Duodenal mucosa (tissue), 2 donors: ENCODE results near the gene SCYL1.

ENCODE experiments used
- H3K27ac ChIP-seq: one replicate; pipeline ENCODE4 v1.7.0; 2013; ENCODE audit warnings: low read depth, low read length
- H3K27me3 ChIP-seq, 2 donors: one replicate each; pipeline ENCODE4 v1.7.0; 2013; ENCODE audit warnings: low read length in 2 of 2, control low read depth in 1 of 2; ENCODE audit not compliant: insufficient read depth in 2 of 2, control insufficient read depth in 1 of 2
- H3K36me3 ChIP-seq, 2 donors: one replicate each; pipeline ENCODE4 v1.7.0; 2013; ENCODE audit warnings: low read length in 2 of 2, control low read depth in 1 of 2; ENCODE audit not compliant: insufficient read depth in 2 of 2, control insufficient read depth in 1 of 2
- H3K4me1 ChIP-seq, 2 donors: one replicate each; pipeline ENCODE4 v1.7.0; 2013; ENCODE audit warnings: low read length in 2 of 2, control low read depth in 1 of 2; ENCODE audit not compliant: insufficient read depth in 2 of 2, control insufficient read depth in 1 of 2
- H3K4me3 ChIP-seq, 2 donors: one replicate each; pipeline ENCODE4 v1.7.0; 2013; ENCODE audit warnings: low read length in 2 of 2, low read depth in 1 of 2
- H3K9ac ChIP-seq, 2 donors: one replicate each; pipeline ENCODE4 v1.7.0; 2013; ENCODE audit warnings: low read length in 2 of 2, low read depth in 1 of 2
- H3K9me3 ChIP-seq, 2 donors: one replicate each; pipeline ENCODE4 v1.7.0; 2013; ENCODE audit warnings: low read length in 2 of 2, control low read depth in 1 of 2; ENCODE audit not compliant: control insufficient read depth in 1 of 2

SCYL1 gene

GRCh38 chr11:65487467-65488272 lies 37.2 kb upstream of the SCYL1 start:
- no peaks in the 10 kb centered on the region for H3K27me3 ChIP-seq
- peak overlapping the region; percentile 85 for H3K27ac ChIP-seq
- H3K36me3 ChIP-seq = no peaks in the 10 kb centered on the region
- no peaks in the 10 kb centered on the region for H3K9me3 ChIP-seq
- H3K9ac ChIP-seq = peak overlapping the region; percentile 69 to 73
- H3K4me1 ChIP-seq = peaks cover 50% of the 10 kb centered on the region in 2 donors
- peak overlapping the region; percentile 11 to 23 for H3K4me3 ChIP-seq

- H3K9ac ChIP-seq = peak overlapping the region; percentile 69 to 73
- H3K4me1 ChIP-seq = peaks cover 58% of the 10 kb centered on the region in 2 donors
- no peaks in the 10 kb centered on the region for H3K27me3 ChIP-seq
- H3K4me3 ChIP-seq = peak overlapping the region; percentile 11 to 23
- H3K9me3 ChIP-seq = no peaks in the 10 kb centered on the region
- peak overlapping the region; percentile 85 for H3K27ac ChIP-seq
- no peaks in the 10 kb centered on the region for H3K36me3 ChIP-seq
Observed at GRCh38 chr11:65488273-65489034, 36.4 kb upstream of the SCYL1 start.

- Histone ChIP-seq H3K9me3 (no peaks in the 10 kb centered on the region), H3K27ac (peak overlapping the region; percentile 85), H3K4me1 (peaks cover 65% of the 10 kb centered on the region in 2 donors), H3K27me3 (no peaks in the 10 kb centered on the region), H3K4me3 (no peak overlapping the region), H3K36me3 (no peaks in the 10 kb centered on the region), H3K9ac (peak overlapping the region; percentile 16 to 69)
Observed at GRCh38 chr11:65489035-65489705, 35.7 kb upstream of the SCYL1 start.

- H3K9me3 ChIP-seq = no peaks in the 10 kb centered on the region
- no peak overlapping the region for H3K4me3 ChIP-seq
- peak overlapping the region; percentile 85 for H3K27ac ChIP-seq
- peaks cover 65 to 70% of the 10 kb centered on the region in 2 donors for H3K4me1 ChIP-seq
- no peaks in the 10 kb centered on the region for H3K27me3 ChIP-seq
- H3K9ac ChIP-seq = peak overlapping the region; percentile 16 to 69
- no peaks in the 10 kb centered on the region for H3K36me3 ChIP-seq
Observed at GRCh38 chr11:65489706-65490320, 35.1 kb upstream of the SCYL1 start.

GRCh38 chr11:65491163-65491465 lies 33.8 kb upstream of the SCYL1 start:
- Histone ChIP-seq H3K27ac (peak overlapping the region; percentile 85), H3K4me3 (no peak overlapping the region), H3K36me3 (no peaks in the 10 kb centered on the region), H3K9ac (peak overlapping the region; percentile 48 to 79), H3K4me1 (peaks cover 68 to 73% of the 10 kb centered on the region in 2 donors), H3K27me3 (no peaks in the 10 kb centered on the region), H3K9me3 (no peaks in the 10 kb centered on the region)

- no peaks in the 10 kb centered on the region for H3K36me3 ChIP-seq
- H3K9ac ChIP-seq = peak overlapping the region; percentile 48 to 79
- peaks cover 74 to 80% of the 10 kb centered on the region in 2 donors for H3K4me1 ChIP-seq
- peak overlapping the region; percentile 85 for H3K27ac ChIP-seq
- H3K4me3 ChIP-seq = no peak overlapping the region
- H3K27me3 ChIP-seq = no peaks in the 10 kb centered on the region
- no peaks in the 10 kb centered on the region for H3K9me3 ChIP-seq
Observed at GRCh38 chr11:65491614-65492386, 33.1 kb upstream of the SCYL1 start.

GRCh38 chr11:65492387-65492636 lies 32.6 kb upstream of the SCYL1 start:
- Histone ChIP-seq H3K4me1 (peaks cover 79 to 84% of the 10 kb centered on the region in 2 donors), H3K27me3 (no peaks in the 10 kb centered on the region), H3K9me3 (no peaks in the 10 kb centered on the region), H3K9ac (peak overlapping the region; percentile 48 to 79), H3K36me3 (no peaks in the 10 kb centered on the region), H3K4me3 (no peak overlapping the region), H3K27ac (peak overlapping the region; percentile 85)

- Histone ChIP-seq H3K27me3 (no peaks in the 10 kb centered on the region), H3K9ac (peak overlapping the region; percentile 48 to 79), H3K36me3 (no peaks in the 10 kb centered on the region), H3K27ac (peak overlapping the region; percentile 85), H3K9me3 (no peaks in the 10 kb centered on the region), H3K4me1 (peaks cover 77 to 83% of the 10 kb centered on the region in 2 donors), H3K4me3 (peak overlapping the region in 1 of 2 donors; percentile 16)
Observed at GRCh38 chr11:65492637-65493366, 32.1 kb upstream of the SCYL1 start.
